SK-N-MC (cell line): ENCODE measurements around the gene TIMP3.

ENCODE experiments used
- EZH2 ChIP-seq: fragments of 200-600 bp; sonication (generic); IDR thresholded peaks from one replicate; pipeline ENCODE4 v1.6.1; 2017; ENCODE audit warnings: antibody characterized with exemption
- FOXP2 ChIP-seq: optimal IDR thresholded peaks from 2 replicates; pipeline ENCODE3; 2011; ENCODE audit warnings: mild to moderate bottlenecking, moderate library complexity; ENCODE audit not compliant: insufficient read depth; ENCODE audit errors: extremely low read length, control extremely low read depth
- POLR2AphosphoS5 ChIP-seq: IDR thresholded peaks from 2 replicates; pipeline ENCODE4 v1.6.1; 2012; ENCODE audit warnings: mild to moderate bottlenecking, low read depth, low read length, borderline replicate concordance

GRCh38 chr22:32814285-32814860 is 12.9 kb downstream of the TIMP3 start:
- TF ChIP-seq POLR2AphosphoS5 (no peak), EZH2 (no peak), FOXP2 (no peak)
